Activated CD4-positive, alpha-beta memory T cell treated with anti-CD3 and anti-CD28 coated beads for 36 hours (primary cell): Measurements from ENCODE around the gene CYB5RL. TPM values are rescaled to one million over a fixed set of nuclear protein-coding genes. Genes with fewer than 3 reads are reported as not detected.

Experiments used
- CTCF ChIA-PET: fragments of 350-600 bp; sonication (Branson Sonifier 250); formaldehyde crosslinking; loops from one replicate; lab custom pipeline; 2021; ENCODE audit warnings: antibody characterized with exemption, inconsistent platforms; lab: Charles Lee
- POLR2A ChIA-PET: fragments of 350-600 bp; sonication (Branson Sonifier 250); formaldehyde crosslinking; loops from one replicate; lab custom pipeline; 2021; ENCODE audit warnings: antibody characterized with exemption; lab: Charles Lee
- DNase-seq: peaks from one replicate; pipeline ENCODE4 v3.0.0-alpha.2; 2020
- H3K27ac Mint-ChIP-seq: one replicate; pipeline ENCODE4 v1.8.0; 2021; ENCODE audit warnings: mixed read lengths
- H3K27me3 Mint-ChIP-seq: one replicate; pipeline ENCODE4 v1.8.0; 2021; ENCODE audit warnings: mixed read lengths
- H3K36me3 Mint-ChIP-seq: one replicate; pipeline ENCODE4 v1.8.0; 2021; ENCODE audit warnings: mixed read lengths
- H3K4me1 Mint-ChIP-seq: one replicate; pipeline ENCODE4 v1.8.0; 2021; ENCODE audit warnings: low read depth, mixed read lengths
- H3K4me3 Mint-ChIP-seq: one replicate; pipeline ENCODE4 v1.8.0; 2021; ENCODE audit warnings: mild to moderate bottlenecking, mixed read lengths
- H3K9me3 Mint-ChIP-seq: one replicate; pipeline ENCODE4 v1.8.0; 2021; ENCODE audit warnings: mixed read lengths
- intact Hi-C: fragments of 100-400 bp; cut with micrococcal nuclease; formaldehyde crosslinking; loops from one replicate; pipeline ENCODE4 v1.15.1; 2023
- total RNA-seq, 2 experiments: library from RNA; stranded (reverse); gene quantifications; one replicate each; pipeline ENCODE4 v1.2.3, GENCODE V29; 2021

Gene CYB5RL
- 10 to 100 TPM; 12.8 to 13.0 TPM for total RNA-seq

DNA sequence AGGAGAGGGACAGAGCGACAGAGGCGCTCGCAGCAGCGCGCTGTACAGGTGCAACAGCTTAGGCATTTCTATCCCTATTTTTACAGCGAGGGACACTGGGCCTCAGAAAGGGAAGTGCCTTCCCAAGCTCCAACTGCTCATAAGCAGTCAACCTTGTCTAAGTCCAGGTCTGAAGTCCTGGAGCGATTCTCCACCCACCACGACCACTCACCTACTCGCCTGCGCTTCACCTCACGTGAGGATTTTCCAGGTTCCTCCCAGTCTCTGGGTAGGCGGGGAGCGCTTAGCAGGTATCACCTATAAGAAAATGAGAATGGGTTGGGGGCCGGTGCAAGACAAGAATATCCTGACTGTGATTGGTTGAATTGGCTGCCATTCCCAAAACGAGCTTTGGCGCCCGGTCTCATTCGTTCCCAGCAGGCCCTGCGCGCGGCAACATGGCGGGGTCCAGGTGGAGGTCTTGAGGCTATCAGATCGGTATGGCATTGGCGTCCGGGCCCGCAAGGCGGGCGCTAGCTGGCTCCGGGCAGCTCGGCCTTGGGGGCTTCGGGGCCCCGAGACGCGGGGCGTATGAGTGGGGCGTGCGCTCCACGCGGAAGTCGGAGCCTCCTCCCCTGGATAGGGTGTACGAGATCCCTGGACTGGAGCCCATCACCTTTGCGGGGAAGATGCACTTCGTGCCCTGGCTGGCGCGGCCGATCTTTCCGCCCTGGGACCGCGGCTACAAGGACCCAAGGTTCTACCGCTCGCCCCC, at the start of gene CYB5RL, which contains the start of gene MRPL37:
Gene CYB5RL, minus strand, starts transcription at position 266 of the 754 bp plus-strand sequence. CDS start 4,414 bp downstream, outside the sequence.
Gene MRPL37, plus strand, starts transcription at position 403 of the 754 bp plus-strand sequence. Its CDS starts 77 bp downstream, at position 480.
- ChIA-PET CTCF (interaction anchor here (0.7 to 3.6 kb wide), 4 partner anchors 10 to 289 kb away, joined by 3 to 16 read pairs (median 10); no protein-coding TSS in a partner anchor), POLR2A (interaction anchor here (0.7 to 1.5 kb wide), 6 partner anchors 12 to 516 kb away, joined by 3 to 4 read pairs (median 3); partner anchors contain the start of gene TMEM59)
- peak; percentile 94 for DNase-seq
- peaks cover 29% of the 10 kb centered on the region for H3K4me1 Mint-ChIP-seq
- peak within 1 kb of the TSS; percentile 90 for H3K4me3 Mint-ChIP-seq
- intact Hi-C loops: loop anchor here (1.0 to 2.0 kb wide), 5 partner anchors 31 to 288 kb away; partner anchors contain the start of genes SSBP3, TCEANC2 and TMEM59
- no peaks in the 10 kb centered on the region for H3K9me3 Mint-ChIP-seq
- H3K36me3 Mint-ChIP-seq: peaks cover 7% of the 10 kb centered on the region
- H3K27ac Mint-ChIP-seq: peak within 1 kb of the TSS; percentile 75
- H3K27me3 Mint-ChIP-seq: no peaks in the 10 kb centered on the region

- H3K27me3 Mint-ChIP-seq: no peaks in the 10 kb centered on the region
- H3K4me1 Mint-ChIP-seq: no peaks in the 10 kb centered on the region
- H3K4me3 Mint-ChIP-seq: no peak overlapping the region
- H3K9me3 Mint-ChIP-seq: no peaks in the 10 kb centered on the region
- CTCF ChIA-PET: interaction anchor here (0.5 kb wide), 1 partner anchor 137 kb away, joined by 3 read pairs; no protein-coding TSS in a partner anchor
- peaks cover 2% of the 10 kb centered on the region for H3K36me3 Mint-ChIP-seq
- POLR2A ChIA-PET: no interaction called here
- intact Hi-C loops: no loop called here
- H3K27ac Mint-ChIP-seq: no peak overlapping the region
- DNase-seq: no peak
Measured at GRCh38 chr1:54248966-54249365, 49.1 kb upstream of the CYB5RL start.

DNA sequence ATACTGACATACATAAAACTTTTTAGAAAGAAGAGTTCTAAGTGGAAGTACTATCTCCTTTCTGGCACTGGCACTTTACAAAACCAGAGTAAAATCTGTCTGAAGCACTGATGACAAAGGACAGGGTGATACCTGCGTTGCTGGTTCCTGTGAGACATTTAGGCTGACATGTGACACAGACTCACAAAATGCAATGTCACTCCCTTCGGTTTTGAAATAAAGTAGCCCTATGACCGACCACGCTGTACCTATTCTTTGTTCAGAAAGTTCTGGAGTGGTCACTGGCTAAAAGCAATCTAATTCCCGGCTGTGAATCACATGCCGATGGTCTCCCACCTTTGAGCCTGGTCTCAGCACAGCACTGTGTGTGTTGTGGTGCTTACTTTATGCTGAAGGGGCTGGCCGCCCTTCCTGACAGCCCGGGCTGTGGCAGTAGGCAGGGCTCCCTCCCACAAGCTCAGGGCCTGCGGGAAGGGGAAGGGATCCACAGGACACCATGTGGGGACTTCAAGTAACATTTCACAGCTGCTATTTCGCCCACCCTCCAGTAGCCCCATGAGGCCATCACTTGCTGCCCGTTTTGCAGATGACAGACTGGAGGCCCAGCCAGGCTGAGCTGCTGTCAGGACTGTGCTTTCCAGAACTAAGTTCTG, 48.2 kb upstream of the CYB5RL start:
- no peaks in the 10 kb centered on the region for H3K27me3 Mint-ChIP-seq
- peaks cover 2% of the 10 kb centered on the region for H3K36me3 Mint-ChIP-seq
- no peaks in the 10 kb centered on the region for H3K4me1 Mint-ChIP-seq
- no peak for DNase-seq
- H3K27ac Mint-ChIP-seq: no peak overlapping the region
- H3K9me3 Mint-ChIP-seq: no peaks in the 10 kb centered on the region
- H3K4me3 Mint-ChIP-seq: no peak overlapping the region
- intact Hi-C loops: no loop called here
- POLR2A ChIA-PET: no interaction called here
- CTCF ChIA-PET: interaction anchor here (0.6 kb wide), 1 partner anchor 65 kb away, joined by 5 read pairs; no protein-coding TSS in a partner anchor

DNA sequence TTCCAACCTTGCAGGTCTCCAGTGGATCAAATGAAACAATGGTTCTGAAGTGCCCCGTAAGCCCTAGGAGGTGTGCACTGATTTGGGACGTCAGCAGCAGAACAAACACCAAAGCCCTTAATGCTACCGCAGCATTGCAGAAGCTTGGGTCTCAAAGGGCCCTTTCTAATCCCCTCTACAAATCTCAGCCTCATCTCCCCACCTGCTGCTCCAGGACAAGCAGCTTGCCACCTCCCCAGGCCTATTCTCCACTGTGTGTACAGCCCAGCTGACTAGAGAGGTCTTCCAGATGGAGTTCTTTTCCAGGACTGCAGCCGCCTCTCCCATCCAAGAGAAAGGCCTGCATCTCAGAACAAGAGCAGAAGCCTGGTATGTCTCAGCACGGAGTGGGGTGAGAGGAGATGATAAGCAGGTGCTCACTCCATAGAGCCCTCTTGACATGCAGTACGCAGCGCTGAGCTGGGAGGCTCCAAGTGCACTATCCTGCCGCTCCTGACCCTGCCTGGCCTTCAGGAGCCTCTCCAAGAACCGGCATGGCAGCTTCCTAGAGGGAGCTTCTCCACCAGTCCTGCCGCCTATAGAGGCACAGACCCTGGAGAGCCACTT, 46.4 kb upstream of the CYB5RL start:
- no peaks in the 10 kb centered on the region for H3K9me3 Mint-ChIP-seq
- CTCF ChIA-PET: interaction anchor here (1.2 kb wide), 1 partner anchor 33 kb away, joined by 3 read pairs; no protein-coding TSS in a partner anchor
- H3K4me3 Mint-ChIP-seq: no peak overlapping the region
- DNase-seq: no peak
- peaks cover 2% of the 10 kb centered on the region for H3K36me3 Mint-ChIP-seq
- intact Hi-C loops: no loop called here
- H3K4me1 Mint-ChIP-seq: no peaks in the 10 kb centered on the region
- H3K27me3 Mint-ChIP-seq: no peaks in the 10 kb centered on the region
- no peak overlapping the region for H3K27ac Mint-ChIP-seq
- POLR2A ChIA-PET: no interaction called here

DNA sequence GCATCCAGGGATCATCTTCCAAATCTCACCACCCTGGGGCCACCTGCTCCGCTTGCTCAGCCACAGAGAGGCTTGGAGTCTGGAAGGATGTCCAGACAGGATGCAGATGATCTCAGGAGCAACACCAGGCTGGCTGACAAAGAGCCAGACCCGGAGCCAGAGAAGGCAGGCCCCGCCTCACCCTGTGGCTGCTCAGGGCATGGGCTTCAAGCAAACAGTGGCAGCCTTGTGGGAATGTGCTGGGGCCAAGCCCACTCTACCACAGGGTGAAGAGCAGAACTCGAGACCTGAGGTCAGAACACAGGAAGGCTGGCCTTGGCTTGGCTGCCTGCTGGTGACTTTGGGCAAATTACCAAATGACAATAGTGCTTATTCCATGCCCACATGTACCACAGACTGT, 45.7 kb upstream of the CYB5RL start:
- CTCF ChIA-PET: no interaction called here
- no peak for DNase-seq
- Mint-ChIP-seq H3K27ac (no peak overlapping the region), H3K27me3 (no peaks in the 10 kb centered on the region), H3K9me3 (no peaks in the 10 kb centered on the region), H3K4me1 (no peaks in the 10 kb centered on the region), H3K36me3 (no peaks in the 10 kb centered on the region), H3K4me3 (no peak overlapping the region)
- POLR2A ChIA-PET: no interaction called here
- intact Hi-C loops: no loop called here

DNA sequence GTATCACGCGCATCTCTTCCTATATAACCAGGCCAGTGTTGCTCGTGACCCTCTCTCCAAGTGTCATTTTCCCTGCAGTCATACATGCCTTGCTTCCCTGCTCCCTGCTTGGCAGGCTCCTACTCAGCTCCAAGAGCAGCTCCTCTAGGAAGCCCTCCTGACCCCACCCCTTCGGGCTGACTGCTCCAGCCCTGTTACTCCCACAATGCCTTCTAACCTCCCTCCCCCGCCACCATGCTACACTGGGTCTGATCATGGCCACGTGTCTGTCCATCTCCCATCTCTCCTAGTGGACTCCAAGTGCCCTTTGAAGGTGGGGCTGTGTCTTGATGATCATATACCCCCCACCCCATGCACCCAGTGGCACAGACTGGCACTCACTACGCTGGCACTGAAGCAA, 44.8 kb upstream of the CYB5RL start:
- intact Hi-C loops: no loop called here
- Mint-ChIP-seq H3K27me3 (no peaks in the 10 kb centered on the region), H3K9me3 (no peaks in the 10 kb centered on the region), H3K27ac (no peak overlapping the region), H3K4me1 (no peaks in the 10 kb centered on the region), H3K4me3 (no peak overlapping the region), H3K36me3 (no peaks in the 10 kb centered on the region)
- CTCF ChIA-PET: interaction anchor here (0.6 kb wide), 1 partner anchor 10 kb away, joined by 3 read pairs; no protein-coding TSS in a partner anchor
- DNase-seq: no peak
- POLR2A ChIA-PET: no interaction called here

- DNase-seq: no peak
- Mint-ChIP-seq H3K4me1 (no peaks in the 10 kb centered on the region), H3K27ac (no peak overlapping the region), H3K27me3 (no peaks in the 10 kb centered on the region), H3K36me3 (peaks cover 6% of the 10 kb centered on the region), H3K9me3 (no peaks in the 10 kb centered on the region), H3K4me3 (no peak overlapping the region)
- ChIA-PET CTCF (no interaction called here), POLR2A (no interaction called here)
- intact Hi-C loops: no loop called here
Measured at GRCh38 chr1:54243022-54243421, 43.2 kb upstream of the CYB5RL start.

DNA sequence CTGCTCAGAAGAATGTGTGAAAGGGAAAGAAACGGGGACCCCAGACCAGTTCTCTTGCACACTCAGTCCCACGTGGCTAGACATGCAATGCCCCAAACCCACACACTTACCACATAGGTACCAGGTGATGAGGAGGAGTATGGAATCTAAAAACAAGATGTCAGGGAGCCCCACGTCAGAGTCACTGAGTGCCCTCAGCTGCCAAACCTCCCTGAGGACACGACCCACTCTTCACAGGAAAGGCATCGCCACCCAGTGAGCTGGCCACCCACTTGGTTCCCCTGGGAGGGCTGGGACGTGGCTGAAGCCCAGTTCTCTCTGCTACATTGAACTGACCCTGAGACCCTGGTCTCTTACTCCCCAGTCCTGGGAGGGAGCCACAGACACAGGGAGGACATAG, 41.5 kb upstream of the CYB5RL start:
- no peaks in the 10 kb centered on the region for H3K4me1 Mint-ChIP-seq
- intact Hi-C loops: no loop called here
- DNase-seq: no peak
- H3K27ac Mint-ChIP-seq: no peak overlapping the region
- POLR2A ChIA-PET: no interaction called here
- H3K4me3 Mint-ChIP-seq: no peak overlapping the region
- H3K9me3 Mint-ChIP-seq: no peaks in the 10 kb centered on the region
- H3K36me3 Mint-ChIP-seq: peaks cover 18% of the 10 kb centered on the region
- no peaks in the 10 kb centered on the region for H3K27me3 Mint-ChIP-seq
- CTCF ChIA-PET: no interaction called here

- no peaks in the 10 kb centered on the region for H3K27me3 Mint-ChIP-seq
- no peak overlapping the region for H3K4me3 Mint-ChIP-seq
- no peak overlapping the region for H3K27ac Mint-ChIP-seq
- H3K36me3 Mint-ChIP-seq: peaks cover 18% of the 10 kb centered on the region
- no peaks in the 10 kb centered on the region for H3K4me1 Mint-ChIP-seq
- intact Hi-C loops: no loop called here
- no peaks in the 10 kb centered on the region for H3K9me3 Mint-ChIP-seq
- ChIA-PET POLR2A (no interaction called here), CTCF (no interaction called here)
- DNase-seq: no peak
Measured at GRCh38 chr1:54240741-54241335, 41.0 kb upstream of the CYB5RL start.

DNA sequence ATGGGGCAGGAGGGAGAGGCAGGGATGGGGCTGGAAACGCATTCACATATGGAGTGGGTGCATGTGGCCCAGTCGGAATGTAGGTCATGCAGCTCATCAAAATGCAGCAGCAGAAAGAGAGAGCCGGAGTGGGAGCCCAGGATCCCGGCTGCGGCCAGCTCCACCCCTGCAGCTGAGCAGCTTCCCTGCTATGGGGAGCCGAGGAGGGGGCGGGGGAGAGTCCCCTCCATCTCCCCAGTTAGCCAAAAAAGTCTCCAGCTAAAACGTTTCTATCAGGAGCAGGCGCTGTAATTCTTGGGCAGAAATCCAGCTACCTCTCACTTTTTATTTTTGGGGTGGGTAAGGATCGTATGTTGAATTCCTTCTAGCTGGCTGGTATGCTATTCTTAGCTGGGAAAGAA, 39.8 kb upstream of the CYB5RL start:
- no peak for DNase-seq
- H3K36me3 Mint-ChIP-seq: peaks cover 20% of the 10 kb centered on the region
- H3K4me1 Mint-ChIP-seq: no peaks in the 10 kb centered on the region
- no peak overlapping the region for H3K27ac Mint-ChIP-seq
- ChIA-PET POLR2A (no interaction called here), CTCF (no interaction called here)
- H3K27me3 Mint-ChIP-seq: no peaks in the 10 kb centered on the region
- no peak overlapping the region for H3K4me3 Mint-ChIP-seq
- H3K9me3 Mint-ChIP-seq: no peaks in the 10 kb centered on the region
- intact Hi-C loops: no loop called here

DNA sequence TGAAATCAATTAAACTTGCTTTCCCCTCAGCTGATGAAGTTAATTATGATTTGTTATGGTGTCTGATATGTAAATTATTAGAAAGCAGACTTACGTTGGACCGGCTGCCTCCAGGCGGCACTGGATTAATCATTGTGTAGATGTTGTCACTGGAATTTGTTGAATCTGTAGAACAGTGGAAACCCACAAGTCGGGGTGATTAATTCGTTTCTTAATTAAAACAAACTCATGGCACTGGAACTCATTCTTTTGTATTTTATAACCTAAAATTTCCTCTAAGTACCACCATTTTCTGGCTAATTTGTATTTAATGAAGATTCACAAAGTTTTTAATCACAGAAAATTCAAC, 39.2 kb upstream of the CYB5RL start:
- Mint-ChIP-seq H3K27ac (no peak overlapping the region), H3K9me3 (no peaks in the 10 kb centered on the region)
- CTCF ChIA-PET: no interaction called here

More for the DNA sequence above, 39.2 kb upstream of the CYB5RL start:
- Mint-ChIP-seq H3K4me3 (no peak overlapping the region), H3K27me3 (no peaks in the 10 kb centered on the region), H3K36me3 (peaks cover 24% of the 10 kb centered on the region), H3K4me1 (no peaks in the 10 kb centered on the region)
- intact Hi-C loops: no loop called here
- POLR2A ChIA-PET: no interaction called here
- no peak for DNase-seq
